ENCODE data around the gene FOXD1. TPM values are rescaled to one million over a fixed set of nuclear protein-coding genes. Genes with fewer than 3 reads are reported as not detected.

The FOXD1 gene
- total RNA-seq, 1 donor = 17.0 TPM

- no peak for TF ChIP-seq CTCF (IDR thresholded peaks at IDR 0.05; ENCODE audit: extremely low read depth, low read depth, low read length)
- no peaks in the 10 kb centered on the region for H3K27me3 ChIP-seq (ENCODE audit: insufficient read depth, low read length)
- H3K4me2 ChIP-seq (ENCODE audit: insufficient read depth, low read length) = no peak overlapping the region
- H3K9me3 ChIP-seq (ENCODE audit: low read depth, low read length) = no peaks in the 10 kb centered on the region
- H3K4me1 ChIP-seq (ENCODE audit: insufficient read depth, low read length) = peaks cover 9% of the 10 kb centered on the region
- DNase-seq (ENCODE audit: insufficient read length, low spot score, missing footprints) = no peak
- H3K4me3 ChIP-seq (ENCODE audit: insufficient read depth, low read length) = no peak overlapping the region
- no peak overlapping the region for H3K27ac ChIP-seq (ENCODE audit: low read depth, low read length)
- H2AFZ ChIP-seq (ENCODE audit: low read length) = no peak overlapping the region
- no peaks in the 10 kb centered on the region for H3K36me3 ChIP-seq (ENCODE audit: insufficient read depth, low read length)
- no peaks in the 10 kb centered on the region for H4K20me1 ChIP-seq (ENCODE audit: insufficient read depth, low read length)
- no peaks in the 10 kb centered on the region for H3K79me2 ChIP-seq (ENCODE audit: insufficient read depth, low read length)
These were observed 24.0 kb downstream of the FOXD1 start for GRCh38 chr5:73424556-73424977.

GRCh38 chr5:73422164-73422563, 26.4 kb downstream of the FOXD1 start:
- no peak overlapping the region for H3K27ac ChIP-seq (ENCODE audit: low read depth, low read length)
- H3K36me3 ChIP-seq (ENCODE audit: insufficient read depth, low read length) = no peaks in the 10 kb centered on the region
- no peak overlapping the region for H3K4me3 ChIP-seq (ENCODE audit: insufficient read depth, low read length)
- peaks cover 31% of the 10 kb centered on the region for H3K4me1 ChIP-seq (ENCODE audit: insufficient read depth, low read length)
- no peaks in the 10 kb centered on the region for H3K79me2 ChIP-seq (ENCODE audit: insufficient read depth, low read length)
- no peak overlapping the region for H2AFZ ChIP-seq (ENCODE audit: low read length)
- no peaks in the 10 kb centered on the region for H3K27me3 ChIP-seq (ENCODE audit: insufficient read depth, low read length)
- no peak overlapping the region for H3K4me2 ChIP-seq (ENCODE audit: insufficient read depth, low read length)
- no peak for TF ChIP-seq CTCF (IDR thresholded peaks at IDR 0.05; ENCODE audit: extremely low read depth, low read depth, low read length)
- H4K20me1 ChIP-seq (ENCODE audit: insufficient read depth, low read length) = no peaks in the 10 kb centered on the region
- DNase-seq (ENCODE audit: insufficient read length, low spot score, missing footprints) = no peak
- no peaks in the 10 kb centered on the region for H3K9me3 ChIP-seq (ENCODE audit: low read depth, low read length)

DNA sequence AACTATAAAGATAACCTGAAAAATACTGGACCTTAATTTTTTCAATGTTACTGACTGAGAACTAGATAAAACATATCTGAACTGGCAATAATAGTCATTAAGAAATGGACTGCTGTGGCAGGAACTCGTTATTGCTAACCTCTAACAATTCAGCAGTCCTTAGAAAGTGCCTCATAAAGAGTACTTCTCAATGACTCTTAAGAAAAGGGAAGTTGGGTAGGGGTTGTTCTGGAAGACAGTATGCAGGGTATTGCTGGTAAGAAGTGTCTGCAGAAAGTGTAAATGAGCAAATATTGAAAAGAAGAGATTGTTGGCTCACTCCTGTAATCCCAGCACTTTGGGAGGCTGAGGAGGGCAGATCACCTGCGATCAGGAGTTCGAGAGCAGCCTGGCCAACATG, 27.9 kb downstream of the FOXD1 start:
- Histone ChIP-seq H3K4me3 (ENCODE audit: insufficient read depth, low read length) (no peak overlapping the region), H2AFZ (ENCODE audit: low read length) (no peak overlapping the region), H4K20me1 (ENCODE audit: insufficient read depth, low read length) (no peaks in the 10 kb centered on the region), H3K27me3 (ENCODE audit: insufficient read depth, low read length) (no peaks in the 10 kb centered on the region), H3K79me2 (ENCODE audit: insufficient read depth, low read length) (no peaks in the 10 kb centered on the region), H3K36me3 (ENCODE audit: insufficient read depth, low read length) (no peaks in the 10 kb centered on the region), H3K4me2 (ENCODE audit: insufficient read depth, low read length) (no peak overlapping the region), H3K4me1 (ENCODE audit: insufficient read depth, low read length) (peaks cover 36% of the 10 kb centered on the region), H3K9me3 (ENCODE audit: low read depth, low read length) (no peaks in the 10 kb centered on the region), H3K27ac (ENCODE audit: low read depth, low read length) (no peak overlapping the region)
- no peak for TF ChIP-seq CTCF (IDR thresholded peaks at IDR 0.05; ENCODE audit: extremely low read depth, low read depth, low read length)
- DNase-seq (ENCODE audit: insufficient read length, low spot score, missing footprints) = no peak

GRCh38 chr5:73419465-73420390, 28.8 kb downstream of the FOXD1 start:
- no peaks in the 10 kb centered on the region for H4K20me1 ChIP-seq (ENCODE audit: insufficient read depth, low read length)
- peak overlapping the region; percentile 24 for H3K27ac ChIP-seq (ENCODE audit: low read depth, low read length)
- peak overlapping the region; percentile 62 for H3K4me3 ChIP-seq (ENCODE audit: insufficient read depth, low read length)

More at GRCh38 chr5:73419465-73420390, 28.8 kb downstream of the FOXD1 start:
- H3K9me3 ChIP-seq (ENCODE audit: low read depth, low read length) = no peaks in the 10 kb centered on the region
- no peaks in the 10 kb centered on the region for H3K27me3 ChIP-seq (ENCODE audit: insufficient read depth, low read length)
- H3K36me3 ChIP-seq (ENCODE audit: insufficient read depth, low read length) = no peaks in the 10 kb centered on the region
- peak overlapping the region; percentile 92 for H2AFZ ChIP-seq (ENCODE audit: low read length)
- peak; percentile 91 for DNase-seq (ENCODE audit: insufficient read length, low spot score, missing footprints)
- H3K4me1 ChIP-seq (ENCODE audit: insufficient read depth, low read length) = peaks cover 36% of the 10 kb centered on the region
- no peaks in the 10 kb centered on the region for H3K79me2 ChIP-seq (ENCODE audit: insufficient read depth, low read length)
- no peak for TF ChIP-seq CTCF (IDR thresholded peaks at IDR 0.05; ENCODE audit: extremely low read depth, low read depth, low read length)
- peak overlapping the region; percentile 85 for H3K4me2 ChIP-seq (ENCODE audit: insufficient read depth, low read length)
